GM12878 (cell line): ENCODE measurements around the gene GRAMD1B.

Source experiments
- EED ChIP-seq: sonication (generic); IDR thresholded peaks from 2 replicates; pipeline ENCODE4 v1.6.1; 2016; ENCODE audit warnings: antibody characterized with exemption, low read depth
- EP300 ChIP-seq, 2 experiments: fragments of 150-350 bp in 1 of 2; IDR thresholded peaks; 2 replicates each; pipeline ENCODE4 v1.6.1; 2011 to 2012; ENCODE audit warnings: low read depth in 2 of 2, low read length in 2 of 2, borderline replicate concordance in 1 of 2, improper control_type of control experiment in 1 of 2, inconsistent platforms in 1 of 2; ENCODE audit not compliant: control insufficient read depth in 1 of 2
- POLR2A ChIP-seq: IDR thresholded peaks from 2 replicates; pipeline ENCODE4 v1.6.1; 2011; ENCODE audit warnings: low read depth, mild to moderate bottlenecking, low read length
- RAD21 ChIP-seq: IDR thresholded peaks from 2 replicates; pipeline ENCODE4 v1.6.1; 2011; ENCODE audit warnings: mild to moderate bottlenecking, low read depth, low read length, moderate library complexity; ENCODE audit not compliant: insufficient read depth
- SRF ChIP-seq, 2 experiments: IDR thresholded peaks; 2 replicates each; pipeline ENCODE4 v1.6.1; 2011; ENCODE audit warnings: low read depth in 2 of 2, low read length in 2 of 2, mild to moderate bottlenecking in 1 of 2, moderate library complexity in 1 of 2
- TAF1 ChIP-seq: IDR thresholded peaks from 2 replicates; pipeline ENCODE4 v1.6.1; 2011; ENCODE audit warnings: mild to moderate bottlenecking, low read depth, low read length, borderline replicate concordance
- TBL1XR1 ChIP-seq: IDR thresholded peaks from 2 replicates; pipeline ENCODE4 v1.6.1; 2012; ENCODE audit warnings: low read depth, low read length, improper control_type of control experiment
- ZNF274 ChIP-seq: IDR thresholded peaks from one replicate; pipeline ENCODE4 v1.8.0; 2011; ENCODE audit not compliant: insufficient read length, insufficient read depth
- TF ChIP-seq, protein P1 (sequence below): fragments of 450-650 bp; IDR thresholded peaks from 2 replicates; pipeline ENCODE4 v1.6.1; 2017; ENCODE audit warnings: antibody characterized with exemption, mild to moderate bottlenecking, moderate library complexity

DNA sequence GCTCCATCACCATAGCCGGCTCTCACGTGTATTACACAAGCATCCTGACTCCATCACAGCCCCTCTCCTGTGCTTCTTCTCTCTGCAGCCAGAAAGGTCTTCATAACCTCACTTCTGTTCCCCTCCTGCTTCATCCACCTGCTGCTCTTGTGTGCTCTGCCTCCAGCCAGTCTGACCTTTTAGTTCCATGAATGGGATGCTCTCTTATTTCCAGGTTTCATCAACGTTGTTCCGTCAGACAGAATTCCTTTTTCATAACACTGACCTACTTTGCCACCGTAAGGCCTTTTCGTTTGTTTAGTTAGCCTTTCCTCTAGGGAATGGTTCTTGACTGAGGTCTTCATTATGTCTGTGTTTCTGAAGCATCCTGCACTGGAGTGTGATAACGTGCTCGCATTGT lies 18.8 kb downstream of the GRAMD1B start:
- TF ChIP-seq RAD21 (no peak), TBL1XR1 (no peak), TAF1 (no peak), EED (no peak), POLR2A (no peak), EP300 (IDR thresholded peaks at IDR 0.05; ENCODE audit: borderline replicate concordance in 1 of 2, control insufficient read depth in 1 of 2, low read depth in 2 of 2, low read length in 2 of 2) (no peak), SRF (IDR thresholded peaks at IDR 0.05; ENCODE audit: low read depth in 2 of 2, low read length in 2 of 2) (no peak), ZNF274 (no peak)
- TF ChIP-seq, protein P1, sequence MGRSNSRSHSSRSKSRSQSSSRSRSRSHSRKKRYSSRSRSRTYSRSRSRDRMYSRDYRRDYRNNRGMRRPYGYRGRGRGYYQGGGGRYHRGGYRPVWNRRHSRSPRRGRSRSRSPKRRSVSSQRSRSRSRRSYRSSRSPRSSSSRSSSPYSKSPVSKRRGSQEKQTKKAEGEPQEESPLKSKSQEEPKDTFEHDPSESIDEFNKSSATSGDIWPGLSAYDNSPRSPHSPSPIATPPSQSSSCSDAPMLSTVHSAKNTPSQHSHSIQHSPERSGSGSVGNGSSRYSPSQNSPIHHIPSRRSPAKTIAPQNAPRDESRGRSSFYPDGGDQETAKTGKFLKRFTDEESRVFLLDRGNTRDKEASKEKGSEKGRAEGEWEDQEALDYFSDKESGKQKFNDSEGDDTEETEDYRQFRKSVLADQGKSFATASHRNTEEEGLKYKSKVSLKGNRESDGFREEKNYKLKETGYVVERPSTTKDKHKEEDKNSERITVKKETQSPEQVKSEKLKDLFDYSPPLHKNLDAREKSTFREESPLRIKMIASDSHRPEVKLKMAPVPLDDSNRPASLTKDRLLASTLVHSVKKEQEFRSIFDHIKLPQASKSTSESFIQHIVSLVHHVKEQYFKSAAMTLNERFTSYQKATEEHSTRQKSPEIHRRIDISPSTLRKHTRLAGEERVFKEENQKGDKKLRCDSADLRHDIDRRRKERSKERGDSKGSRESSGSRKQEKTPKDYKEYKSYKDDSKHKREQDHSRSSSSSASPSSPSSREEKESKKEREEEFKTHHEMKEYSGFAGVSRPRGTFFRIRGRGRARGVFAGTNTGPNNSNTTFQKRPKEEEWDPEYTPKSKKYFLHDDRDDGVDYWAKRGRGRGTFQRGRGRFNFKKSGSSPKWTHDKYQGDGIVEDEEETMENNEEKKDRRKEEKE, result no peak
